Hepatocyte (in vitro differentiated cells): ENCODE measurements around the gene COL13A1.

ENCODE experiments used
- EZH2 ChIP-seq: fragments of 200-600 bp; sonication (generic); IDR thresholded peaks from 2 replicates; pipeline ENCODE4 v1.6.1; 2016; ENCODE audit warnings: antibody characterized with exemption, mild to moderate bottlenecking, borderline replicate concordance
- TF ChIP-seq, protein P1 (sequence below): fragments of 200-600 bp; sonication (generic); IDR thresholded peaks from 2 replicates; pipeline ENCODE4 v1.5.1; 2016; ENCODE audit warnings: antibody characterized with exemption, mild to moderate bottlenecking; ENCODE audit not compliant: poor library complexity

DNA sequence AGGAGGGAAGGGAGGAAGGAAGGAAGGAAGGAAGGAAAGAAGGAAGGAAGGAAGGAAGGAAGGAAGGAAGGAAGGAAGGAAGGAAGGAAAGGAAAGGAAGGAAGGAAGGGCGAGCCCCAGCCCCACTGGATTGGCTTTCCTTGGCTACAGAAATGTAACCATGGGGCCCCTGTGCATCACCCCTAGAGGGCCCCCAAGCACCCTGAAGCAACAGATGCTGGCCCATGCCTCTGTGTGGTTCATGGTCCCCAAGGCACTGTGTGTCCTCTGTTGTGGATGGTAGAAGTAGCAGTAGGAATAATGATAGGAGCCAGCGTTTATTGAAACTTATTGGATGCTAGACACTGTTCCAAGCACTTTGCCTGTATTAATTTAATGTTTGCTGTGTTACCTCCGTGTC lies 134.4 kb downstream of the COL13A1 start:
- TF ChIP-seq, protein P1, sequence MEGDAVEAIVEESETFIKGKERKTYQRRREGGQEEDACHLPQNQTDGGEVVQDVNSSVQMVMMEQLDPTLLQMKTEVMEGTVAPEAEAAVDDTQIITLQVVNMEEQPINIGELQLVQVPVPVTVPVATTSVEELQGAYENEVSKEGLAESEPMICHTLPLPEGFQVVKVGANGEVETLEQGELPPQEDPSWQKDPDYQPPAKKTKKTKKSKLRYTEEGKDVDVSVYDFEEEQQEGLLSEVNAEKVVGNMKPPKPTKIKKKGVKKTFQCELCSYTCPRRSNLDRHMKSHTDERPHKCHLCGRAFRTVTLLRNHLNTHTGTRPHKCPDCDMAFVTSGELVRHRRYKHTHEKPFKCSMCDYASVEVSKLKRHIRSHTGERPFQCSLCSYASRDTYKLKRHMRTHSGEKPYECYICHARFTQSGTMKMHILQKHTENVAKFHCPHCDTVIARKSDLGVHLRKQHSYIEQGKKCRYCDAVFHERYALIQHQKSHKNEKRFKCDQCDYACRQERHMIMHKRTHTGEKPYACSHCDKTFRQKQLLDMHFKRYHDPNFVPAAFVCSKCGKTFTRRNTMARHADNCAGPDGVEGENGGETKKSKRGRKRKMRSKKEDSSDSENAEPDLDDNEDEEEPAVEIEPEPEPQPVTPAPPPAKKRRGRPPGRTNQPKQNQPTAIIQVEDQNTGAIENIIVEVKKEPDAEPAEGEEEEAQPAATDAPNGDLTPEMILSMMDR = no peak
- no peak for TF ChIP-seq EZH2
